Mucosa of rectum (tissue), 2 donors: ENCODE data around the gene MACROD2.

Experiments used
- H3K27ac ChIP-seq, 2 donors: one replicate each; pipeline ENCODE4 v1.7.0; 2013; ENCODE audit warnings: inconsistent platforms in 2 of 2, low read depth in 2 of 2, low read length in 2 of 2
- H3K27me3 ChIP-seq, 2 donors: one replicate each; pipeline ENCODE4 v1.7.0; 2013; ENCODE audit warnings: low read length in 2 of 2; ENCODE audit not compliant: control insufficient read depth in 2 of 2, insufficient read depth in 2 of 2
- H3K36me3 ChIP-seq, 2 donors: one replicate each; pipeline ENCODE4 v1.7.0; 2013; ENCODE audit warnings: low read length in 2 of 2; ENCODE audit not compliant: control insufficient read depth in 2 of 2, insufficient read depth in 2 of 2
- H3K4me1 ChIP-seq, 2 donors: one replicate each; pipeline ENCODE4 v1.7.0; 2013; ENCODE audit warnings: low read length in 2 of 2, mild to moderate bottlenecking in 1 of 2; ENCODE audit not compliant: control insufficient read depth in 2 of 2, insufficient read depth in 2 of 2
- H3K4me3 ChIP-seq, 2 donors: one replicate each; pipeline ENCODE4 v1.7.0; 2013; ENCODE audit warnings: low read length in 2 of 2
- H3K9ac ChIP-seq, 2 donors: one replicate each; pipeline ENCODE4 v1.7.0; 2013; ENCODE audit warnings: low read length in 2 of 2, low read depth in 1 of 2, mild to moderate bottlenecking in 1 of 2
- H3K9me3 ChIP-seq, 2 donors: one replicate each; pipeline ENCODE4 v1.7.0; 2013; ENCODE audit warnings: low read length in 2 of 2; ENCODE audit not compliant: control insufficient read depth in 2 of 2
- donor health status: healthy.
- donor health status: Normal muscosa, but diverticular disease.

Gene MACROD2

DNA sequence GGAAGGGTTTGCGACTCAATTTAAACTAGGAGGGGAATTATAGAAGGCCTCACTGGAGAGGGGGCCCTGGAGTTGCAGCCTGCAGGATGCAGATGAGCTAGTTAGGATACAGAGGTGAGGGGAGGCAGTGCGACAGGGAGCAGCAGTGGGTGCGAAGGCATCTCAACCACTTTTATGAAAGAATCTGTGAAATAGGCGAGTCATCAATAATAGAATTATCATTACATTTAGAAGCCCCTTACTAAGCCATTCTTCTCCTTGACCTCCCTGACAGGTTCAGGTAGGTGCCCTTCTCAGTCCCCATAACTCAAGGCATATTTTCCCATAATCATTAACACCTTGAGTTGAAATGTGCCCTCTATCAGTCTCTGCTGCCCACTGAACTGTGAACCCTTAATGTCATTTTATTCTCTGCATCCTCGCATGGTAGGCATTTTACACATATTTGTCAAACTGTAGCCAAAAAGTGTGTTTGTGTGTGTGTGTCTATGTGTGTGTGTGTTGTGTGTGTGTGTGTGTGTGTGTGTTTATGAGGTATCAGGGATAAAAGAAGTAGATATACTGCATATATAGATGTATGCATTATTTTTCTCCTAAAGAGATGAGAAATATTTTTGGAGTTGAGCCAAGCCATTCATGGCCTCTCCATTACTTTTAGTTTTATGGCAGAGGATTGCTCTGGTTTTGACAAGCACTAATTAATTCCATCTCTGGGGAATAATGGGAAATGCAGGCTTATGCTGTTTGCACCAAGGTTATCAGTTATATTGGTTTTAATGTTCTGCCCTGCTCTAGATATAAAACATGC lies 1679.1 kb downstream of the MACROD2 start:
- no peak overlapping the region for H3K27ac ChIP-seq
- H3K36me3 ChIP-seq, result no peaks in the 10 kb centered on the region

DNA sequence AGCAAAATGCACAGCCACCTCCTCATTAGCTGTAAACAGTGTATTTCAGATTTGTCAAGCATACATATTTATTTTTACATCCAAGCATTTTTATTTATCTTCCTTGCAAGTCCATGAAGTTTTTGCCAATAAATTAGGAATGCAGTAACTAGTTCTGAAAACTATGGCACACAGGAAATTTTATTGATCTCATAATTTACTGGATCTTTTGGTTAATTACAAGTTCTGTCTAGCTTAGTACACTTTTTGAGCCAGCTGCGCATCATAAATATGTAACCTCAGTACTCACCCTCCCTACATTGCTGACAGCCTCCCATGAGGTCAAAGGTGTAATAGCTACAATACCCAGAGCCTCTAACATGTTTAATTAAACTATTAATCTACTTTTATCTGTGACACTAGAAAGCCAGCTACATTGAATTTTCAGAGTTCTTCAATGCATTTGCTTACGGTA lies 1679.8 kb downstream of the MACROD2 start:
- H3K4me3 ChIP-seq, result no peak overlapping the region
- H3K9ac ChIP-seq, result no peak overlapping the region
- H3K27me3 ChIP-seq, result no peaks in the 10 kb centered on the region
- no peaks in the 10 kb centered on the region for H3K4me1 ChIP-seq
- H3K27ac ChIP-seq, result no peak overlapping the region
- H3K36me3 ChIP-seq, result no peaks in the 10 kb centered on the region
- no peaks in the 10 kb centered on the region for H3K9me3 ChIP-seq

More for the DNA sequence above, 1679.1 kb downstream of the MACROD2 start:
- no peaks in the 10 kb centered on the region for H3K27me3 ChIP-seq
- no peak overlapping the region for H3K9ac ChIP-seq
- no peak overlapping the region for H3K4me3 ChIP-seq
- no peaks in the 10 kb centered on the region for H3K4me1 ChIP-seq
- no peaks in the 10 kb centered on the region for H3K9me3 ChIP-seq

DNA sequence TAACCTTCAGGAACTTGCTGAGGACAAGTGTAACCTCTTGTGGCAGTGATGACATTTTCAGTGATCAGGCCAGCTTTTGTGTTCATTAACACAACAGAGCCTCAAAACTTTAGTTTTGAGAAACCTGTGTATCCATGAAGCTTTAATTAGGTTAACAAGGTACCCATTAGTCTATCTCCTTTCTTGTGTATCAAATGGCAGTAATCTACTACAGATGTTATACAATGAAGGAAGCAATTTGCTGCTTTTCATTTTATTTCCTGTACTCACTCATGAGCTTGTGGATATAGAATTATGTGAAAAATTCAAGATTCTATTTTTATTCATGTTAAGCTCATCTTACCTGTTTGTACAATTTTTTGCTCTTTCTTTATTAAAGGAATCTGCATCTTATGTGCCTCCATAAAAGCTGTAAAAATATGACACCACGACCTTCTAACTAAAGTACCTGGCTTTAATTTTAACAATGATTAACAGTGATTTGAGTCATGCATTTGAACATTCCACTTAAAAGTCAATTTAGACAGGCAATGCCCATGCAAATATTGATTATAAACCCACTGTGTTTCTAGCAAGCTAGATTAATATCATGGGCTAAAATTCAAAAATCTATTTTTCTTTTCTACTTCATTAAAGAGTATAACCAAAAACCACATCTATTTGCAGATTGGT lies 1680.6 kb downstream of the MACROD2 start:
- Histone ChIP-seq H3K36me3 (no peaks in the 10 kb centered on the region), H3K4me3 (no peak overlapping the region), H3K27me3 (no peaks in the 10 kb centered on the region), H3K27ac (no peak overlapping the region), H3K9ac (no peak overlapping the region), H3K9me3 (no peaks in the 10 kb centered on the region), H3K4me1 (no peaks in the 10 kb centered on the region)

DNA sequence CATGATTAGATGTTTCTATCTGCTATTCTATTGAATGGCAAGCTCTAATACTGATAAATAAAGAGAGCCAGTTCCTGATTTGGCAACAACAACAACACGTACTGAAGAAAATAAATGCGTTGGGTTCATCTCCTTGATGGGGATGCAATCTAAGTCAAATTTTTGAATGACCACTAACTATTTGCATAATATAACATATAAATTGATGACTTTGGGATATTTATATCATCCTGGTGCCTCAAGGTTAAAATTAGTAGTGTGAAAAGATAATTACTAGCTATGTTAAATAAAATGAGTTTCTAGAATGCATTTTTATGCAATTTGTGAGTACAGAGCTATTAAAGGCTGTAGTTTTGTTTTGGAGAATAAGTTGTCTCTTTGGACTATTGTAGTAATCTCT lies 1681.5 kb downstream of the MACROD2 start:
- Histone ChIP-seq H3K27me3 (no peaks in the 10 kb centered on the region), H3K9ac (no peak overlapping the region), H3K27ac (no peak overlapping the region), H3K36me3 (no peaks in the 10 kb centered on the region), H3K9me3 (no peaks in the 10 kb centered on the region), H3K4me3 (no peak overlapping the region), H3K4me1 (no peaks in the 10 kb centered on the region)

DNA sequence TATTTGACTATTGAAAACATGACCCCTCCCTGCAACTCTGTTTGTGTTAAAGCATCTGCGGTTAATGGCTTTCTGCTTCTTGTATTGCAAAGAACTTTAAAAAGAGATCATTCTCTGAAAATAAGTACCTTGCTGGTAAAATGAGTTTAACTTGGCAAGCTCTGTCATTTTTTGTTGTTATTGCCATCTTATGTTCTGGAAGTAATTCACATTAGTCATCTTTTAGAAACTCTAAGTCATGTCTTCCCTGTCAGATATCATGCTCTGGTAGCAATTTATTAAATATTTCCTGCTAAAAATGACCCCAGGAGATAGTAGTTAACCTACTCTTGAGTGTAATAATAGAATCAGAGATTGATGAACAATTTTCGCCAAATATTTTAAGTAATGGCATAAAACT lies 1687.4 kb downstream of the MACROD2 start:
- Histone ChIP-seq H3K9me3 (no peaks in the 10 kb centered on the region), H3K36me3 (no peaks in the 10 kb centered on the region), H3K9ac (no peak overlapping the region), H3K27ac (no peak overlapping the region), H3K27me3 (no peaks in the 10 kb centered on the region), H3K4me1 (no peaks in the 10 kb centered on the region), H3K4me3 (no peak overlapping the region)

DNA sequence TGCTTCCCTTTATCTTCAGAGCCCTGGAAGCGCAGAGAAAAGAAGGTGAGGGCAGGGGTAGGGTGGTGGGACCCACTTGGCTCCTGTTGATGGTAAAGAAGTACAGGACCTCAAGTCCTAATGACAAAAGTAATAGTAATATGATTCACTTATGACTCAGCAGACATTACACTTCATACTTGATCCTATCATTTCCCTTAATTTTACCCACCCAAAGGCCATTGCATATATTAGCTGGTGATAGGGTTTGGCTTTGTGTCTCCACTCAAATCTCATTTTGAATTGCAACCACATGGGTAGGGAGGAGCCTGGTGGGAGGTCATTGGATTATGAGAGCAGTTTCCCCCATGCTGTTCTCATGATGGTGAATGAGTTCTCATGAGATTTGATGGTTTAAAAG lies 1697.3 kb downstream of the MACROD2 start:
- Histone ChIP-seq H3K4me1 (no peaks in the 10 kb centered on the region), H3K27me3 (no peaks in the 10 kb centered on the region), H3K9ac (no peak overlapping the region), H3K4me3 (no peak overlapping the region), H3K36me3 (no peaks in the 10 kb centered on the region), H3K9me3 (no peaks in the 10 kb centered on the region), H3K27ac (no peak overlapping the region)

DNA sequence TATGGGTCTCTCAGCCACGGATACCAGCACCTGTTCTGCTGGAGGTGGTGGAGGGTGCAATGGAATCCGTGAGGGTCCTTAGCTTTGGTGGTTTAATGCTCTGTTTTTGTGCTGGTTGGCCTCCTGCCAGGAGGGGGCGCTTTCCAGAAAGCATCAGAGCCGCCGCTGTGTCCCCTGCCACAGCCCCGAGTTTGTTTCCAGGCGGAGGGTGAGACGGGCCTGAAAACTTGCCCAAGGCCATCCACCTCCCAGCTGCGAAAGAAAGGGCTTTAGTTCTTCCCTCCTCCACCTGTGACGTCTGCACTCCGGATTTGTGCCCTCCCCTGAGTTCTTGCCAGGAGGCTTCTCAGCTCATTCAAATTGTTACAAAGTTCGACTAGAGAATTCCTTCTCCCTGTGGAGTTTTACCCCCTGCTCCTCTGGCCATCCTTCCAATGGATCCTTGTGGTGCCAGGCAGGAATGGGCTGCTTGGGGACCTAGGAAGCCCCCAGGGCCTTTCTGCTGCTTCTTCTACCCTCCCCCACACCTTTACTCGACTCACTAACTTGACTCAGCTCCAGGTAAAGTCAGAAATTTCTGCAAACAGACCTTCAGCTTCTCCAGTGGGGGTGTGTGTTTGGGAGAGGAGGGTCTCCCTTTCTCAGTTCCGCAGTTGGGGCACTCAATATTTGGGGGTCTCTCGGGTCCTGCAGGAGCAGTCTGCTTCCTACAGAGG lies 1704.3 kb downstream of the MACROD2 start:
- Histone ChIP-seq H3K36me3 (no peaks in the 10 kb centered on the region), H3K4me1 (no peaks in the 10 kb centered on the region), H3K4me3 (no peak overlapping the region), H3K9me3 (no peaks in the 10 kb centered on the region), H3K27ac (no peak overlapping the region), H3K9ac (no peak overlapping the region), H3K27me3 (no peaks in the 10 kb centered on the region)

DNA sequence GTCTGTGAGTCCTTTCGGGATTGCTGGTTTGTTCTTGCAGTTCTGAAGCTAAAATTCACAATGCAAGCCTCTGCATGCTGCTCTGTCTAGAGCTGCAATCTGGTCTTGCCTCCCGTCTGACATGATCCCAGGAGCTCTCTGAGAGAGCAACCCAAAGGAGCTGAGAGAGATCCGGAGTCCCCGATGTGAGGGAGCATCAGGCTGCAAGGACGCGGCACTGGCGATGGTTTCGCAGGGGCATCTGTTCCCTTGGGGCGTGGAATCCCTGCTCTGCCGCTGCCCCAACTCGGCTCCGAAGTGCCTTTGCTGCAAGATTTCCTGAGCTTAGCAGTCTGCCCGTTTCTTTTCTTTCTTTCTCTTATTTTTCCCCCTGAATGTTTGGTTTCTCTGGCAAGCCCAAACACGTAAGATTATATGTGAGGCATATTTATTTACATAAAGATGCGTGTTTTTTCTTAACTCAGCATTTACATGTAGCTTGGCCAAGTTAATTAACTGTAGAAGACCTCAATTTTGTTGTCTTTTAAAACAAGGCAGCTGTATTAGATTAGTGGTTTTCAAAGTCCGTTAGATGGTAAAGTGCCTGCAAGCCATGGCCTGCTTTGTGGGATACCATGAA lies 1704.9 kb downstream of the MACROD2 start:
- no peak overlapping the region for H3K27ac ChIP-seq
- H3K4me3 ChIP-seq, result no peak overlapping the region
- no peaks in the 10 kb centered on the region for H3K4me1 ChIP-seq
- H3K9ac ChIP-seq, result no peak overlapping the region
- no peaks in the 10 kb centered on the region for H3K9me3 ChIP-seq
- H3K36me3 ChIP-seq, result no peaks in the 10 kb centered on the region
- no peaks in the 10 kb centered on the region for H3K27me3 ChIP-seq

DNA sequence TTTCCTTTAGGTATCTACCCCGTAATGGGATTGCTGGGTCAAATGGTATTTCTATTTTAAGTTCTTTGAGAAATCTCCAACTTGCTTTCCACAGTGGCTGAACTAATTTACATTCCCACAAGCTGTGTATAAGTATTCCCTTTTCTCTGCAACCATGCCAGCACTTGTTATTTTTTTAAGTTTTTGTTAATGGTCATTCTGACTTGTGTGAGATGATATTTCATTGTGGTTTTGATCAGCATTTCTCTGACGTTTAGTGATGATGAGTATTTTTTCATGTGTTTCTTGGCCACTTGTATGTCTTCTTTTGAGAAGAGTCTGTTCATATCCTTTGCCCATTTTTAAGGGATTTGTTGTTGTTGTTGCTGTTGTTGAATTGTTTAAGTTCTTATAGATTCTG lies 1706.8 kb downstream of the MACROD2 start:
- H3K9me3 ChIP-seq, result no peaks in the 10 kb centered on the region
- no peak overlapping the region for H3K9ac ChIP-seq
- H3K36me3 ChIP-seq, result no peaks in the 10 kb centered on the region
- H3K27ac ChIP-seq, result no peak overlapping the region
- no peaks in the 10 kb centered on the region for H3K27me3 ChIP-seq
- H3K4me1 ChIP-seq, result no peaks in the 10 kb centered on the region
- no peak overlapping the region for H3K4me3 ChIP-seq
